ENCODE data around the gene TRAK1.

TRAK1 gene

GRCh38 chr3:42271786-42272185, 180.6 kb downstream of the TRAK1 start:
- DNase-seq (ENCODE audit: low read depth in 2 of 2, low spot score in 1 of 2): no peak

DNA sequence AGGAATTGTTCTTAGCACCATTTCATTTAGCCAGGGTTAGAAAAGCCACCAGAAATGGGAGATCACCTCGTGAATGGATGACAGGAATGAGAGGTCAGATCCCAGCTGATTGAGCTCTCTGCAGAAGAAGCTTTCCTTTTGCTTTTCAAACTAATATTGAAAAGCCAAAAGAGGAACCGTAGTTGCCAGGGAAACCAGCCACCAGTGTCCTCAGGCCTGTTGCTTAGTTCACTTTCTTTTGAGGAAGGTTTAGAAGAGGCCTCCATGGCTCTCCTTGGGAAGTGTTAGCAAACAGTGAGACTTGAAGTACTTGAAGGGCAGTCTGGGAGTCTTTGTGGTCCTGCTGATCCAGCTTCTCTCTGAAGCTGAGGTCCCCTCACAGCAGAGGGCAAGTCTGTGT, 182.2 kb downstream of the TRAK1 start:
- no peak for DNase-seq (ENCODE audit: low read depth in 2 of 2, low spot score in 1 of 2)

- DNase-seq (ENCODE audit: low read depth in 2 of 2, low spot score in 1 of 2): no peak
Observed at GRCh38 chr3:42274266-42274665, 183.1 kb downstream of the TRAK1 start.

- DNase-seq (ENCODE audit: low read depth in 2 of 2, low spot score in 1 of 2): no peak
Observed at GRCh38 chr3:42275217-42275616, 184.1 kb downstream of the TRAK1 start.
